IMR-90 (cell line): ENCODE measurements around the gene FGB. TPM values are rescaled to one million over a fixed set of nuclear protein-coding genes. Genes with fewer than 3 reads are reported as not detected.

Source experiments
- ATAC-seq: fragments of 200-7000 bp; cut with Tn5 transposase; 2 replicates; pipeline ENCODE4 v1.9.1; 2020; ENCODE audit warnings: low read depth, mild to moderate bottlenecking, moderate library complexity
- BruUV-seq: library from RNA; stranded (reverse); fragments of 400-500 nt; replicated peaks from 2 replicates; lab custom pipeline; 2021; lab: Mats Ljungman, UMichigan
- CTCF ChIA-PET: fragments of 300-600 bp; formaldehyde crosslinking; extraction: SDS; loops from one replicate; lab custom pipeline; 2021; ENCODE audit warnings: antibody characterized with exemption; lab: Yijun Ruan, JAX
- POLR2A ChIA-PET: fragments of 300-600 bp; sonication (Branson Sonifier 250); formaldehyde crosslinking; loops from one replicate; lab custom pipeline; 2022; ENCODE audit warnings: antibody characterized with exemption; ENCODE audit not compliant: unreplicated experiment; lab: Charles Lee
- DNase-seq: peaks from one replicate; pipeline ENCODE4 v3.0.0; 2013
- H2AFZ ChIP-seq: replicated peaks from 2 replicates; pipeline ENCODE3; 2013; ENCODE audit warnings: low read length, mild to moderate bottlenecking; ENCODE audit not compliant: poor library complexity
- H2AK5ac ChIP-seq: 2 replicates; pipeline ENCODE4 v1.6.1; 2013; ENCODE audit warnings: low read depth, low read length, inconsistent platforms
- H2AK9ac ChIP-seq: replicated peaks from 2 replicates; pipeline ENCODE3; 2013; ENCODE audit warnings: mild to moderate bottlenecking, low read depth, low read length, moderate library complexity; ENCODE audit not compliant: poor library complexity
- H2BK120ac ChIP-seq: 2 replicates; pipeline ENCODE4 v1.6.1; 2013; ENCODE audit warnings: low read depth, low read length, inconsistent platforms
- H2BK15ac ChIP-seq: 3 replicates; pipeline ENCODE4 v1.6.1; 2013; ENCODE audit warnings: low read depth, low read length, inconsistent platforms
- H2BK20ac ChIP-seq: 2 replicates; pipeline ENCODE4 v1.6.1; 2013; ENCODE audit warnings: low read depth, mild to moderate bottlenecking, inconsistent platforms, low read length, moderate library complexity
- H2BK5ac ChIP-seq: 2 replicates; pipeline ENCODE4 v1.6.1; 2013; ENCODE audit warnings: mild to moderate bottlenecking, low read depth, low read length, inconsistent platforms; ENCODE audit not compliant: poor library complexity, severe bottlenecking
- H3K14ac ChIP-seq: replicated peaks from 2 replicates; pipeline ENCODE4 v1.6.1; 2013; ENCODE audit warnings: low read depth, low read length, inconsistent platforms
- H3K18ac ChIP-seq: 2 replicates; pipeline ENCODE4 v1.6.1; 2013; ENCODE audit warnings: low read depth, low read length, control low read depth
- H3K23ac ChIP-seq: 2 replicates; pipeline ENCODE4 v1.6.1; 2013; ENCODE audit warnings: low read depth, low read length, inconsistent platforms
- H3K27ac ChIP-seq: 2 replicates; pipeline ENCODE4 v1.5.1; 2013; ENCODE audit warnings: mild to moderate bottlenecking, control low read depth, low read length; ENCODE audit not compliant: insufficient read depth
- H3K27me3 ChIP-seq: 2 replicates; pipeline ENCODE4 v1.6.1; 2013; ENCODE audit warnings: low read length; ENCODE audit not compliant: control insufficient read depth, insufficient read depth
- H3K36me3 ChIP-seq: 2 replicates; pipeline ENCODE4 v1.6.1; 2013; ENCODE audit warnings: low read length, mixed read lengths; ENCODE audit not compliant: control insufficient read depth, insufficient read depth
- H3K4ac ChIP-seq: 2 replicates; pipeline ENCODE4 v1.6.1; 2013; ENCODE audit warnings: low read depth, low read length, inconsistent platforms
- H3K4me1 ChIP-seq: 2 replicates; pipeline ENCODE4 v1.6.1; 2013; ENCODE audit warnings: low read length, mixed read lengths; ENCODE audit not compliant: control insufficient read depth, insufficient read depth
- H3K4me2 ChIP-seq: 2 replicates; pipeline ENCODE4 v1.6.1; 2013; ENCODE audit warnings: low read depth, mild to moderate bottlenecking, control low read depth, low read length, moderate library complexity
- H3K4me3 ChIP-seq: 2 replicates; pipeline ENCODE4 v1.5.1; 2013; ENCODE audit warnings: low read depth, mild to moderate bottlenecking, control low read depth, low read length, moderate library complexity; ENCODE audit not compliant: insufficient read depth
- H3K56ac ChIP-seq: 2 replicates; pipeline ENCODE4 v1.6.1; 2013; ENCODE audit warnings: low read length, inconsistent platforms; ENCODE audit not compliant: insufficient read depth; ENCODE audit errors: extremely low read depth
- H3K79me1 ChIP-seq, 2 experiments: 2 replicates each; pipeline ENCODE4 v1.6.1; 2013; ENCODE audit warnings: low read length in 2 of 2, inconsistent platforms in 1 of 2, low read depth in 1 of 2
- H3K9ac ChIP-seq: 2 replicates; pipeline ENCODE4 v1.6.1; 2013; ENCODE audit warnings: low read depth, low read length, control low read depth
- H3K9me1 ChIP-seq: 2 replicates; pipeline ENCODE4 v1.6.1; 2013; ENCODE audit warnings: low read length, inconsistent platforms; ENCODE audit not compliant: insufficient read depth
- H3K9me3 ChIP-seq: 2 replicates; pipeline ENCODE4 v1.6.1; 2013; ENCODE audit warnings: low read length; ENCODE audit not compliant: control insufficient read depth, insufficient read depth
- H4K20me1 ChIP-seq: 2 replicates; pipeline ENCODE4 v1.6.1; 2013; ENCODE audit warnings: low read length, inconsistent platforms; ENCODE audit not compliant: insufficient read depth
- H4K5ac ChIP-seq: 2 replicates; pipeline ENCODE4 v1.6.1; 2013; ENCODE audit warnings: mild to moderate bottlenecking, low read depth, low read length, control low read depth
- H4K8ac ChIP-seq, 2 experiments: 2 replicates each; pipeline ENCODE4 v1.6.1; 2013; ENCODE audit warnings: low read depth in 2 of 2, low read length in 2 of 2, control low read depth in 1 of 2, inconsistent platforms in 1 of 2
- H4K91ac ChIP-seq: 2 replicates; pipeline ENCODE4 v1.6.1; 2013; ENCODE audit warnings: low read depth, low read length, inconsistent platforms; ENCODE audit not compliant: insufficient read depth
- BHLHE40 ChIP-seq: fragments of 150-350 bp; IDR thresholded peaks from 2 replicates; pipeline ENCODE4 v1.6.1; 2016; ENCODE audit warnings: mild to moderate bottlenecking, low read depth, low read length
- CEBPB ChIP-seq: IDR thresholded peaks from 2 replicates; pipeline ENCODE4 v1.6.1; 2012; ENCODE audit warnings: low read depth, low read length, improper control_type of control experiment
- CHD1 ChIP-seq: IDR thresholded peaks from 2 replicates; pipeline ENCODE4 v1.6.1; 2012; ENCODE audit warnings: low read depth, low read length, improper control_type of control experiment
- MAFK ChIP-seq: IDR thresholded peaks from 2 replicates; pipeline ENCODE4 v1.6.1; 2012; ENCODE audit warnings: low read depth, low read length, improper control_type of control experiment
- MXI1 ChIP-seq: IDR thresholded peaks from 2 replicates; pipeline ENCODE4 v1.6.1; 2012; ENCODE audit warnings: low read depth, mild to moderate bottlenecking, low read length, moderate library complexity, borderline replicate concordance
- NFE2L2 ChIP-seq: fragments of 150-350 bp; IDR thresholded peaks from 2 replicates; pipeline ENCODE4 v1.6.1; 2016; ENCODE audit warnings: low read depth, mild to moderate bottlenecking, low read length
- RCOR1 ChIP-seq: IDR thresholded peaks from 2 replicates; pipeline ENCODE4 v1.6.1; 2012; ENCODE audit warnings: mild to moderate bottlenecking, low read length, improper control_type of control experiment; ENCODE audit not compliant: insufficient replicate concordance
- RFX5 ChIP-seq: IDR thresholded peaks from 2 replicates; pipeline ENCODE4 v1.8.0; 2012; ENCODE audit warnings: low read depth, mild to moderate bottlenecking, low read length, moderate library complexity
- SMC3 ChIP-seq: fragments of 150-350 bp; IDR thresholded peaks from 2 replicates; pipeline ENCODE4 v1.6.1; 2016; ENCODE audit warnings: low read depth, mild to moderate bottlenecking, antibody characterized with exemption, low read length, moderate library complexity
- dilution Hi-C: fragments of 300-500 bp; cut with HindIII; formaldehyde crosslinking; loops from one replicate; pipeline ENCODE4 v1.14.3; 2018; ENCODE audit warnings: low sequenced_read_pairs; ENCODE audit not compliant: unreplicated experiment
- in situ Hi-C: fragments of 300-500 bp; cut with MboI; formaldehyde crosslinking; loops from 3 replicates; pipeline ENCODE4 v1.14.3; 2019; ENCODE audit warnings: low sequenced_read_pairs, inconsistent platforms, mixed read lengths
- intact Hi-C: fragments of 100-400 bp; cut with micrococcal nuclease; formaldehyde crosslinking; loops from 2 replicates; pipeline ENCODE4 v1.10.0; 2022
- polyA plus RNA-seq, 3 experiments: library from polyadenylated mRNA; depleted of rRNA; stranded (reverse); fragments of >200 nt; gene quantifications; 2 replicates each; pipeline ENCODE4 v1.2.3, GENCODE V29; 2012; ENCODE audit warnings: low replicate concordance in 1 of 3
- total RNA-seq: library from RNA; depleted of rRNA; stranded (reverse); fragments of >200 nt; gene quantifications from 2 replicates; pipeline ENCODE4 v1.2.3, GENCODE V29; 2012
- TF ChIP-seq, protein P1 (sequence below): conservative IDR thresholded peaks from 2 replicates; pipeline ENCODE4 v1.5.1; 2012; ENCODE audit warnings: mild to moderate bottlenecking, low read depth, low read length, improper control_type of control experiment
- TF ChIP-seq, protein P2 (sequence below): fragments of 150-350 bp; IDR thresholded peaks from 2 replicates; pipeline ENCODE4 v1.6.1; 2017; ENCODE audit warnings: mild to moderate bottlenecking, antibody characterized with exemption, low read length, low read depth
- TF ChIP-seq, protein P3 (sequence below): fragments of 150-350 bp; IDR thresholded peaks from 2 replicates; pipeline ENCODE4 v1.6.1; 2016; ENCODE audit warnings: low read depth, mild to moderate bottlenecking, low read length, moderate library complexity, borderline replicate concordance

The FGB gene
- total and polyA plus RNA-seq, 2 of the 4 experiments (the other 2 are of a cell fraction) = not detected

DNA sequence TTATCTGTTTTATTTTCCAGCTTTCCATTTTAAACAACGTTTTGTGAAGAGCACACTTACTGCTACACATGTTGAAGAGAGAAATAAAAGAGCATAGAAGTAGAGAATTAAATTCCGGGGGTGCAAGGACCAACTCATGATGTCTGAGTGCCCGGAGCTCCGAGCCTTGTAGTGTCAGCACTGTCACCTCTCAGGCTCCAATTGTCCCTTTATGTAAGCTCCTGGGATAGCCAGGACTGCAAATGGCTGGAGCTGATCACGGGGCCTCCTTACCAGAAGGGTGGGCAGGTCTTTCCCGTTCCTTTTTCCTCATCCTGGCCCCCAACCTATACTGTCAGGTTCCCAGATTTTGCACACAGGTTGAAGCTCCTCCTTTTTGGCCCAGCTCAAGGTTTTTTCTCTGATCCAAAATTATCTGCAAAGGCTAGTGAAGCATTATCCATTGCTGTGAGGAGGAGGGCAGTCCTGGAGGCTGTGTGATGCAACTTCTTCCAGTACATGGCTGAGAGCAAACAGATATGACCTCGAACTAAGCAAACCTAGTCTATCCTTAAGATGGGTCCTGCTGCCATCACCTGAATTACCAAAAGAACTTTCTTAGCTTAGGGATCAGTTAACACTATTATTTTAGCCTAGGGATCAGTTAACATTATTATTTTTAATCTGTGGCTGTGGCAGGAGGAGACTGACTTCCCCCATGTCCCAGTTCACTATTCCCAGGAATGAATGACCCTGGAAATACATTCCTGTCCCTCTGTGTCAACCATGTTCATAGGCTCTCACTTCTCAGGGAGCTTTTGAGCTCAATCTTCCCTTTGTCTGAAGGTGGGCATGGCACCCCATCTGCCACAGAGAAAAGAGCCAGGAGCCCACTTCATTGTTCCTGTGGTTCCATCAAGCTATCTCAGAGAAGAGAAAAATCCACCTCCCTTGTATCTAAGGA is 49.9 kb downstream of the FGB start, which contains the start of gene FGG (continued):
- no peak for TF ChIP-seq RCOR1

DNA sequence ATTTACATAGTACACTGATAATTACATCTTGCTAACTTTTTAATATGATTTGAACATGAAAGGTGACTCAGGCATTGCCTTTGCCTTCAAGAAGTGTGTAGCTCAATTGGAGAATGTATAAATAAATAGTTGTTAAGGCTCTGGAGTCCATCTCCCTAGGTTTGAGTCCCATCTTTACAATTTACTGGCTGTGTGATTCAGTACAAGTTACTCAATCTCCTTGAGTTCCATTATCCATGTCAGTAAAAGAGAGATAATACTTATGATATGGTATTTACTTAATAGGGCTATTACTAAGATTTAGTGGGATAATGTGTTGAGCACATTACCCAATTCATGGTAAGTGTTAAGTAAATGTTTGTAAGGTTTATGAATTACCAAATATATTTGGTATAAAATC is 51.5 kb downstream of the FGB start:
- Histone ChIP-seq H3K4me2 (no peak overlapping the region), H2BK15ac (no peak overlapping the region), H3K9me3 (no peaks in the 10 kb centered on the region), H3K36me3 (no peaks in the 10 kb centered on the region), H3K14ac (no peak overlapping the region), H3K9me1 (no peaks in the 10 kb centered on the region), H3K27me3 (no peaks in the 10 kb centered on the region; the same call in 1 of the 2 replicates), H3K79me1 (no peaks in the 10 kb centered on the region), H2AK9ac (no peak overlapping the region), H2AFZ (no peak overlapping the region), H2BK120ac (no peak overlapping the region), H3K4me3 (no peak overlapping the region), H3K9ac (no peak overlapping the region), H2BK20ac (no peak overlapping the region), H3K18ac (no peak overlapping the region), H3K56ac (no peak overlapping the region), H3K4ac (no peak overlapping the region), H4K5ac (no peak overlapping the region), H4K91ac (no peak overlapping the region), H2BK5ac (no peak overlapping the region), H4K8ac (no peak overlapping the region), H3K23ac (no peak overlapping the region), H3K27ac (no peak overlapping the region), H4K20me1 (no peaks in the 10 kb centered on the region), H3K4me1 (no peaks in the 10 kb centered on the region), H2AK5ac (no peak overlapping the region)
- in situ Hi-C loops (no loop called here), intact Hi-C loops (no loop called here), dilution Hi-C loops (no loop called here)
- DNase-seq (no peak), ATAC-seq (no peak)
- BruUV-seq = no TSS peak
- ChIA-PET POLR2A (no interaction called here), CTCF (interaction anchor here (1.0 kb wide), 1 partner anchor 55 kb away, joined by 4 read pairs; no protein-coding TSS in a partner anchor)
- TF ChIP-seq, protein P1, sequence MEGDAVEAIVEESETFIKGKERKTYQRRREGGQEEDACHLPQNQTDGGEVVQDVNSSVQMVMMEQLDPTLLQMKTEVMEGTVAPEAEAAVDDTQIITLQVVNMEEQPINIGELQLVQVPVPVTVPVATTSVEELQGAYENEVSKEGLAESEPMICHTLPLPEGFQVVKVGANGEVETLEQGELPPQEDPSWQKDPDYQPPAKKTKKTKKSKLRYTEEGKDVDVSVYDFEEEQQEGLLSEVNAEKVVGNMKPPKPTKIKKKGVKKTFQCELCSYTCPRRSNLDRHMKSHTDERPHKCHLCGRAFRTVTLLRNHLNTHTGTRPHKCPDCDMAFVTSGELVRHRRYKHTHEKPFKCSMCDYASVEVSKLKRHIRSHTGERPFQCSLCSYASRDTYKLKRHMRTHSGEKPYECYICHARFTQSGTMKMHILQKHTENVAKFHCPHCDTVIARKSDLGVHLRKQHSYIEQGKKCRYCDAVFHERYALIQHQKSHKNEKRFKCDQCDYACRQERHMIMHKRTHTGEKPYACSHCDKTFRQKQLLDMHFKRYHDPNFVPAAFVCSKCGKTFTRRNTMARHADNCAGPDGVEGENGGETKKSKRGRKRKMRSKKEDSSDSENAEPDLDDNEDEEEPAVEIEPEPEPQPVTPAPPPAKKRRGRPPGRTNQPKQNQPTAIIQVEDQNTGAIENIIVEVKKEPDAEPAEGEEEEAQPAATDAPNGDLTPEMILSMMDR = no peak
- TF ChIP-seq CEBPB = no peak
- TF ChIP-seq MAFK = no peak
- TF ChIP-seq BHLHE40 = no peak
- TF ChIP-seq MXI1 = no peak
- no peak for TF ChIP-seq CHD1
- TF ChIP-seq NFE2L2 = no peak
- no peak for TF ChIP-seq RFX5
- no peak for TF ChIP-seq RCOR1
- TF ChIP-seq, protein P2, sequence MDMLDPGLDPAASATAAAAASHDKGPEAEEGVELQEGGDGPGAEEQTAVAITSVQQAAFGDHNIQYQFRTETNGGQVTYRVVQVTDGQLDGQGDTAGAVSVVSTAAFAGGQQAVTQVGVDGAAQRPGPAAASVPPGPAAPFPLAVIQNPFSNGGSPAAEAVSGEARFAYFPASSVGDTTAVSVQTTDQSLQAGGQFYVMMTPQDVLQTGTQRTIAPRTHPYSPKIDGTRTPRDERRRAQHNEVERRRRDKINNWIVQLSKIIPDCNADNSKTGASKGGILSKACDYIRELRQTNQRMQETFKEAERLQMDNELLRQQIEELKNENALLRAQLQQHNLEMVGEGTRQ = no peak
- TF ChIP-seq, protein P3, sequence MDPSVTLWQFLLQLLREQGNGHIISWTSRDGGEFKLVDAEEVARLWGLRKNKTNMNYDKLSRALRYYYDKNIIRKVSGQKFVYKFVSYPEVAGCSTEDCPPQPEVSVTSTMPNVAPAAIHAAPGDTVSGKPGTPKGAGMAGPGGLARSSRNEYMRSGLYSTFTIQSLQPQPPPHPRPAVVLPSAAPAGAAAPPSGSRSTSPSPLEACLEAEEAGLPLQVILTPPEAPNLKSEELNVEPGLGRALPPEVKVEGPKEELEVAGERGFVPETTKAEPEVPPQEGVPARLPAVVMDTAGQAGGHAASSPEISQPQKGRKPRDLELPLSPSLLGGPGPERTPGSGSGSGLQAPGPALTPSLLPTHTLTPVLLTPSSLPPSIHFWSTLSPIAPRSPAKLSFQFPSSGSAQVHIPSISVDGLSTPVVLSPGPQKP = no peak
- no peak for TF ChIP-seq SMC3
